ENCODE results near the gene ZSCAN16.

Gene ZSCAN16

GRCh38 chr6:28167926-28168325 is 43.5 kb downstream of the ZSCAN16 start:
- DNase-seq: no peak

GRCh38 chr6:28171271-28171670 is 46.9 kb downstream of the ZSCAN16 start:
- no peak for DNase-seq

GRCh38 chr6:28172006-28172405 is 47.6 kb downstream of the ZSCAN16 start:
- no peak for DNase-seq

- DNase-seq: no peak
Observed at GRCh38 chr6:28176373-28176772, 52.0 kb downstream of the ZSCAN16 start.
